Thyroid gland (tissue), 4 donors: Measurements from ENCODE around the gene DGKH.

Experiments
- POLR2A ChIP-seq, 2 donors: fragments of 450-650 bp; IDR thresholded peaks; one replicate each; pipeline ENCODE4 v1.6.1; 2017; ENCODE audit warnings: antibody characterized with exemption in 2 of 2, mild to moderate bottlenecking in 2 of 2, moderate library complexity in 1 of 2
- TF ChIP-seq, protein P1 (sequence below), 6 experiments: fragments of 200-600 bp in 3 of 6; fragments of 450-650 bp in 3 of 6; sonication (generic) in 3 of 6; IDR thresholded peaks; one replicate each; pipeline ENCODE4 v1.5.1; 2016 to 2019; ENCODE audit warnings: antibody characterized with exemption in 6 of 6, mild to moderate bottlenecking in 2 of 6, inconsistent platforms in 1 of 6, moderate library complexity in 1 of 6

DNA sequence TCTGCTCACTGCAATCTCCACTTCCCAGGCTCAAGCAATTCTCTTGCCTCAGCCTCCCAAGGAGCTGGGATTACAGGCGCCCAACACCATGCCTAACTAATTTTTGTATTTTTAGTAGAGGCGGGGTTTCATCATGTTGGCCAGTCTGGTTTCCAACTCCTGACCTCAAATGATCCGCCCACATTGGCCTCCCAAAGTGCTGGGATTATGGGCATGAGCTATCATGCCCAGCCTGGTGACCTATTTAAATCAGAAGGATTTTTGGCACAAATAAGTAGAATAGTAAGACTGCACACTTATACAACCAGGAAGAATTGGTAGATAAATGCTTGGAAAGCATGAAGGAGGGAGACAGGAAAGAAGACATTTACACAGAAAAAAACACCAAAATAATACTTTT lies 170.1 kb downstream of the DGKH start:
- TF ChIP-seq POLR2A (IDR thresholded peaks at IDR 0.05), result no peak
- TF ChIP-seq, protein P1, sequence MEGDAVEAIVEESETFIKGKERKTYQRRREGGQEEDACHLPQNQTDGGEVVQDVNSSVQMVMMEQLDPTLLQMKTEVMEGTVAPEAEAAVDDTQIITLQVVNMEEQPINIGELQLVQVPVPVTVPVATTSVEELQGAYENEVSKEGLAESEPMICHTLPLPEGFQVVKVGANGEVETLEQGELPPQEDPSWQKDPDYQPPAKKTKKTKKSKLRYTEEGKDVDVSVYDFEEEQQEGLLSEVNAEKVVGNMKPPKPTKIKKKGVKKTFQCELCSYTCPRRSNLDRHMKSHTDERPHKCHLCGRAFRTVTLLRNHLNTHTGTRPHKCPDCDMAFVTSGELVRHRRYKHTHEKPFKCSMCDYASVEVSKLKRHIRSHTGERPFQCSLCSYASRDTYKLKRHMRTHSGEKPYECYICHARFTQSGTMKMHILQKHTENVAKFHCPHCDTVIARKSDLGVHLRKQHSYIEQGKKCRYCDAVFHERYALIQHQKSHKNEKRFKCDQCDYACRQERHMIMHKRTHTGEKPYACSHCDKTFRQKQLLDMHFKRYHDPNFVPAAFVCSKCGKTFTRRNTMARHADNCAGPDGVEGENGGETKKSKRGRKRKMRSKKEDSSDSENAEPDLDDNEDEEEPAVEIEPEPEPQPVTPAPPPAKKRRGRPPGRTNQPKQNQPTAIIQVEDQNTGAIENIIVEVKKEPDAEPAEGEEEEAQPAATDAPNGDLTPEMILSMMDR (IDR thresholded peaks at IDR 0.05), result no peak
